IPS DF 19.7 (cell line): ENCODE results near the gene TULP4.

Experiments
- DNase-seq: peaks from one replicate; pipeline ENCODE4 v3.0.0-alpha.2; 2013; ENCODE audit warnings: low read depth, low spot score

The TULP4 gene

DNA sequence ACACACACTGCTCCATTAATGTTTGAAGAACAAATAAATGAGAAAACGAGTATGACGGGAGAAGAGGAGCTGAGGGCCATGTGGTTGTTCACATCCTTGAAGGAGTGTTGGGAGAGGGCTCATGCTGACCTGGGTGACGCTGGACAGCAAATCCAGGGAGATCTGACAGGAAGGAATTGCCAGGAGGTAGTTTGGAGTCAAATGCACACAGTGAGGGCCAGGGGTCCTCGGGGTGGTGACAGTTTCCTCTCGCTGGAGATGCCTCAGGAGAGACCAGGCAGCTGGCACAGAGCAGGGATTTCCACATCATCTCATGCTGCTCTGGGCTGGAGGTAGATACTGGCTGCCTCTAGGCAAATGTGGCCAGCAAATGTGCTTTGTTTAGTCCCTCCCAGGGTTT lies 245.7 kb downstream of the TULP4 start:
- no peak for DNase-seq

DNA sequence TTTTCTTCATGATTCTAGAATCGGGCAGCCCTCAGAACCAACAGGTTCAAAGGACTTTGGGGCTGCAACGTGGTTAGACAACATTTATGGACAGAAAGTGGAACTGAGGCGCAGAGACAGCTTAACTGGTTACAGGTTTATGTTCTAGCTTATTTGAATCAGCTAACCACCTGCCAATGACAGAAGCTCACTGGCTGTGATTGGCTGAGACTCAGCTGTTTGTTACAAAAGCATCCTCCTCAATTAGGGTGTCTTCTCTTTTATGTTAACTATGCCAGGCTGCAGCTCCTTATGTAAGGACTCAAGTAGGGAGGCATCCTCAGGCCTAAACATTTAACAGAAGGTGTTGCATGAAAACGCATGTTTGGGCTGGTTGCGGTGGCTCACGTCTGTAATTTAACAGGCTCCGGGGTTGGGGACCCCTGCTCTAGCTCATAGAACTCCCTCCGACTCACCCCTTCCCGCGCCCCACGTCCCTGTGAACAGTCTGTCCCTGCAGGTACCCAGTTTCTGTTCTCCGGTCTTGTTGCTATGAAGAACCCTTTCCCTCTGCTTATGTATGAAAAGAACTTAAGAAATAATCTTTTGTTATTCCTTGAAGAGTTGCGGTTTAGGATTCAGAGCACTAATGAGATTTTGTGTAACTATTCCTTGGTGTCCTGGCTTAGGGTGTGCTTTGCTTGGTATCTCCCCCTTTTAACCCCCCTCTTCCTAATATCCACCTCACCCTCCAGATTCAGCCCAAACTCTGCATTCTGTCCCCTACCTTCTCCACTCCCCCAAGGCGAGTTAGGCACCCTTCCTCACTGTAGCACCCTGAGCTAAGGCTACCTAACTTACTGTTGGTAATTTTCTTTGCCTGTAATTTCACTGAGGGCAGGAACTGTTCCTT lies 246.4 kb downstream of the TULP4 start:
- no peak for DNase-seq

DNA sequence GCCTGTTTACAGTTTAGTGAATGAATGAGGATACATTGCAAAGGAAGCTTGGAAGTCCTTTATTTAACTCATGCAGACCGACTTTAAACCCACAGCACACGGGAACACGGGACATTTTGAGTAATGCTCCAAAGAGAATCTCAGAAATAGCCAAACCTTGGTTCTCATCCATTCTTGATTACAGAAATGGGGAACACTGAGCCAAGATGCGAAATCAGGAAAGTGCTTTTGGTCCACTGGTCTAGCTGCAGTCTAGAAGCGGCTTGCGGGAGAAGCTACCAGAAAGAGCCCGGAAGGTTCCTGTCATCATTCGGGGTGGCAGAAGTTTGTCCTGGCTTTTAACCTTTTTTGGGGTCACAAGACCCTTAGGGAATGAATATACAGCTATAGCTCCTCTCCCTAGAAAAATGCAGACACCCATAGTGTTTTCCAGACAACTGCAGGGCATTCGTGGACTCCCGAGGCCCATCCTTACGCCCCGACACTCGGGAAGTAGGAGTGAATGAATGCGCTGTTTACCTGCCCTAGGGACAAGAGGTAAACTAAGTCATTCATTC lies 247.2 kb downstream of the TULP4 start:
- no peak for DNase-seq

DNA sequence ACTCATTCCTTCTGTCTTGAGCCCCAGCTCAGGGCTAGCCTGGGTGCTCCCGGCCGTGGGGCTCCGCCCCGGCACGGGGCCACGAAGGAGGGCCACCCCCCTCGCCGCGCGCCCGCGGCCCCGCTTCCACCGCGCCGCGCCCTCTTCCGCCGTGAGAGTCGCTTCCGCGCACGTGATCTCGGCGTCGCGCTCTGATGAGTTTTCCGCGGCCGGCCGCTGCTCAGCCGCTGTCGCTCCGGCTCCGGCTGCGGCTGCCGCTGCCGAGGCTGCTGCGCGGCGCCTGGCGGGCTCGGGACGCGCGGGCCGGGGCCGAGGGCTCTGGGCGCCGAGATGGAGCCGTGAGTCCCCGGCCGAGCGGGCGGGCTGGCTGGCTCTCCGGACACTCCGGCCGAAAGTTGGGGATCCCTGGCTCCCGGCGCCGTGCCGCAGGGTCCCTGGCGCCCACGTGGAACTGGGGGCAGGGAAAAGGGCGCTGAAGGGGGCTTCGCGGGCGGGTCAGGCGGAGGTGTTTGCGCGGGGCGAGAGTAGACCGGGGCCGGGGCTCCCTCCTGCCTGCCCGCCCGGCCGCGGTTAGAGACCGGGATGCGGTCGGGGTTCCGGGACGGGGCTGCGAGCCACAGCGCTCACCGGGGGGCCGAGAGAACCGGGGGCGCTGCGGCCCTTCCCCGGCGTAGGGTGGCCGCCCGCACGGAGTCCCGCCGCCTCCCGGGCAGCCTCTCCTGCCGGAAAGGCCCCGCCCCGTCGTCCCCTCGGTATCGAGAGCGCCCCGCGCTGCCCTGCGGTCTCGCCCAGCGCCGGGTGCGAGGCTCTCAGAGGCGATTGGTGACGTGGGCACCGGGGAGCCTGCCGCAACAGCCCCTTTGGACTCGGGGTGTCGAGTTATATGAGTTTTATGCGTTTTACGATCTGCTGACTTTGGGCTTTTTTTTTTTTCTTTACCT lies 247.9 kb downstream of the TULP4 start, which contains the start of gene TMEM181:
TSS of gene TMEM181 (plus strand) at position 197 of the 941 bp plus-strand sequence. CDS start at position 331, 134 bp downstream.
- DNase-seq: no peak

DNA sequence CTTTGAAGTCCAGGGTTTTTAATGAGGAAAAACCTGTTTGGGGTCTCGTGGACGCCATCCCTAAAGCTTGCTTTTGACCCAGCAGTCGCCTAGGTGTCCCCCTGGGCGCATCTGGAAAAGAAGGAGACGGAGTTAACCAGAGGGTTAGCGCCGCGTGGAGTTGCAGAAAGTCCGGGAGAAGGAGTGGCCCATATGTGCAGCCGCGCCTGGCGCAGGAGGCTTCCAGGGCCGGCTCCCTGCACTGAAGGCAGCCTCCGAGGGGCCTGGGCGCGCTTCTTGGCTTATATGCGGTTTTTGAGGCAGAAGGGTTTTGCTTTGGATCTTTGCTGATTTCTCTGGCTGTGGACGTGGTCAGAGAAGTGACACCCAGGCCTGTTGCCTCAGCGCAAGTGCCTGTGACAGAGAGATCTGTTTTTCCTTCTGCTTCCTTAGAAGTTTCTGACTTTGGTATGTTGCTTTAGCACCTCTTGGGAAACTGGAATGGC lies 248.6 kb downstream of the TULP4 start:
- no peak for DNase-seq
